HepG2 (cell line): Measurements from ENCODE around the gene IGFN1. TPM values are rescaled to one million over a fixed set of nuclear protein-coding genes. Genes with fewer than 3 reads are reported as not detected.

Source experiments
- AHR ChIP-seq: IDR thresholded peaks from 2 replicates; pipeline ENCODE4 v1.6.1; 2018; ENCODE audit warnings: missing genetic modification reagents, missing compliant biosample characterization
- ARNTL ChIP-seq: sonication (generic); formaldehyde crosslinking; IDR thresholded peaks from 2 replicates; pipeline ENCODE4 v1.4.0; 2020; ENCODE audit warnings: mild to moderate bottlenecking, missing genetic modification reagents
- ATF7 ChIP-seq, 2 experiments: fragments of 450-650 bp in 1 of 2; sonication (generic) in 1 of 2; formaldehyde crosslinking in 1 of 2; IDR thresholded peaks; 2 replicates each; pipeline versions ENCODE4 v1.4.0 to v1.6.1; 2016 to 2020; ENCODE audit warnings: antibody characterized with exemption in 1 of 2, mild to moderate bottlenecking in 1 of 2, missing genetic modification reagents in 1 of 2
- CC2D1A ChIP-seq: sonication (generic); formaldehyde crosslinking; IDR thresholded peaks from 2 replicates; pipeline ENCODE4 v1.8.1; 2023; ENCODE audit warnings: mild to moderate bottlenecking, missing genetic modification reagents
- CEBPB ChIP-seq: IDR thresholded peaks from 2 replicates; pipeline ENCODE4 v1.6.1; 2011; ENCODE audit warnings: low read depth, low read length, improper control_type of control experiment, borderline replicate concordance
- CEBPG ChIP-seq: IDR thresholded peaks from 2 replicates; pipeline ENCODE4 v1.6.1; 2016
- FOXM1 ChIP-seq: sonication (generic); formaldehyde crosslinking; IDR thresholded peaks from 2 replicates; pipeline ENCODE4 v1.5.0; 2020; ENCODE audit warnings: missing genetic modification reagents
- KDM5A ChIP-seq: fragments of 200-600 bp; sonication (generic); IDR thresholded peaks from 2 replicates; pipeline ENCODE4 v1.7.0; 2018; ENCODE audit warnings: antibody characterized with exemption, mild to moderate bottlenecking, low read length, borderline replicate concordance
- MATR3 ChIP-seq: sonication (generic); formaldehyde crosslinking; IDR thresholded peaks from 2 replicates; pipeline ENCODE4 v1.4.0; 2020; ENCODE audit warnings: missing genetic modification reagents
- MTF1 ChIP-seq: sonication (generic); formaldehyde crosslinking; IDR thresholded peaks from 2 replicates; pipeline ENCODE4 v1.5.0; 2020; ENCODE audit warnings: missing genetic modification reagents
- PAF1 ChIP-seq: IDR thresholded peaks from 2 replicates; pipeline ENCODE4 v1.6.1; 2016; ENCODE audit warnings: missing genetic modification reagents, missing compliant biosample characterization
- SMARCC2 ChIP-seq: fragments of 450-650 bp; IDR thresholded peaks from 2 replicates; pipeline ENCODE4 v1.6.1; 2017; ENCODE audit warnings: antibody characterized with exemption, mild to moderate bottlenecking
- TBX2 ChIP-seq: sonication (generic); formaldehyde crosslinking; IDR thresholded peaks from 2 replicates; pipeline ENCODE4 v1.5.0; 2020; ENCODE audit warnings: missing genetic modification reagents, mild to moderate bottlenecking, borderline replicate concordance
- TOPORS ChIP-seq: sonication (generic); formaldehyde crosslinking; IDR thresholded peaks from 2 replicates; pipeline ENCODE4 v1.8.0; 2023; ENCODE audit warnings: mild to moderate bottlenecking, missing genetic modification reagents
- TSC22D2 ChIP-seq: sonication (generic); formaldehyde crosslinking; IDR thresholded peaks from 2 replicates; pipeline ENCODE4 v1.5.1; 2020; ENCODE audit warnings: missing genetic modification reagents, mild to moderate bottlenecking, borderline replicate concordance
- ZNF30 ChIP-seq: sonication (generic); formaldehyde crosslinking; IDR thresholded peaks from 2 replicates; pipeline ENCODE4 v1.5.0; 2020; ENCODE audit warnings: mild to moderate bottlenecking, missing genetic modification reagents
- ZNF501 ChIP-seq: sonication (generic); formaldehyde crosslinking; IDR thresholded peaks from 2 replicates; pipeline ENCODE4 v1.5.1; 2020; ENCODE audit warnings: mild to moderate bottlenecking, moderate library complexity, missing genetic modification reagents
- ZNF703 ChIP-seq: sonication (generic); formaldehyde crosslinking; IDR thresholded peaks from 2 replicates; pipeline ENCODE4 v1.5.1; 2020; ENCODE audit warnings: missing genetic modification reagents, mild to moderate bottlenecking, moderate library complexity, borderline replicate concordance
- ZNF749 ChIP-seq: sonication (generic); formaldehyde crosslinking; IDR thresholded peaks from 2 replicates; pipeline ENCODE4 v1.8.0; 2022; ENCODE audit warnings: mild to moderate bottlenecking, missing genetic modification reagents, moderate library complexity, borderline replicate concordance
- ZNF768 ChIP-seq: sonication (generic); formaldehyde crosslinking; IDR thresholded peaks from 2 replicates; pipeline ENCODE4 v1.4.0; 2020; ENCODE audit warnings: missing genetic modification reagents
- polyA plus RNA-seq, 8 experiments: library from polyadenylated mRNA; depleted of rRNA in 3 of 8; stranded (reverse) in 7 of 8; unstranded in 1 of 8; fragments of >200 nt; fragmentation: Illumina TruSeq in 4 of 8; extraction: Trizol in 4 of 8; gene quantifications; 2 replicates each; pipeline versions ENCODE4 v1.2.1 to v1.2.3, GENCODE V29; 2011 to 2016; ENCODE audit warnings: low read depth in 4 of 8, missing spikeins in 1 of 8, mixed read lengths in 1 of 8; ENCODE audit not compliant: insufficient read depth in 1 of 8
- total RNA-seq, 5 experiments: library from RNA; depleted of rRNA; stranded (reverse); fragments of >200 nt; fragmentation: Illumina TruSeq; extraction: Trizol; gene quantifications; 2 replicates each; pipeline ENCODE4 v1.2.3, GENCODE V29; 2016; ENCODE audit warnings: low read depth in 1 of 5
- TF ChIP-seq, protein P1 (sequence below): sonication (generic); formaldehyde crosslinking; IDR thresholded peaks from 2 replicates; pipeline ENCODE4 v1.5.0; 2020; ENCODE audit warnings: mild to moderate bottlenecking, missing genetic modification reagents
- TF ChIP-seq, protein P2 (sequence below): sonication (generic); formaldehyde crosslinking; IDR thresholded peaks from 2 replicates; pipeline ENCODE4 v1.4.0; 2020; ENCODE audit warnings: missing genetic modification reagents, low read depth, mild to moderate bottlenecking, borderline replicate concordance
- TF ChIP-seq, protein P3 (sequence below): sonication (generic); formaldehyde crosslinking; IDR thresholded peaks from 2 replicates; pipeline ENCODE4 v1.4.0; 2020; ENCODE audit warnings: mild to moderate bottlenecking, missing genetic modification reagents

Gene IGFN1
- total and polyA plus RNA-seq, 2 of the 13 experiments (the other 11 are each of a cell fraction or from before 2014, with no cell fraction given) = 0.04 to 0.05 TPM

DNA sequence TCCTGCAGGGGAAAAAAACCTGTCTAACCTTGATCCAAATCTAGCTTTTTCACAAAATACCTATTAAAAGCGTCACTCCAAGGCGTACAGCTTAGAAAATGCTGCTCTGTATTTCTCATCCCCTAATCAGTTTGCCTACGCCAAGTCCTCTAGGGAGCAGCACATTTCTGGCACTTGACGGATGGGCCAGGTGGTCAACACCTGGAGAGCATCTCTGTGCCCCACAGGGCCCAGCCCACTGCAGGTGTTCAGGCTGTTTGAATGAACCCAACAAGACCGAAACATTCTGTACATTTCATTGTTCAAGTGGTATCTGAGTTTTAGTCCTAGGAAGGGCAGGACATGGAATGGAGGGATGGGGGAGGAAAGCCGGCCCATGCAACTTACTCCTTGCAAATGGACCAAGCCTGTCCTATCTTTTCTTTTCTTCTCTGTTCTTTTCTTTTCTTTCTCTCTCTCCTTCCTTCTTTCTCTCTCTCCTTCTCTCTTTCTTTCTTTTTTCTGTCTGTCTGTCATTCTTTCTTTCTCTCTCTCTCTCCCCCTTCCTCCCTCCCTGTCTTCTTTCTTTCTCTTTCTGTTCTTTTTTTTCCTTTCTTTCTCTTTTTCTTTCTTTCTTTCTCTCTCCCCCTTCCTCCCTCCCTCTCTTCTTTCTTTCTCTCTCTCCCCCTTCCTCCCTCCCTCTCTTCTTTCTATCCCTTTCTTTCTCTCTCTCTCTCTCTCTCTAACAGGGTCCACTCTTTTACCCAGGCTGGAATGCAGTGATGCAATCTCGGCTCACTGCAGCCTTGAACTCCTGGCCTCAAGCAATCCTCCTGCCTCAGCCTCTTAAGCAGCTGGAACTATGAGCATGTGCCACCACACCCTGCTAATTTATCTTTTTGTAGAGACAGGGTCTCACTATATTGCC, 29.1 kb downstream of the IGFN1 start (continued):
- TF ChIP-seq KDM5A = no peak
- no peak for TF ChIP-seq PAF1
- TF ChIP-seq ZNF30 (CRISPR knock-in tag) = no peak
- no peak for TF ChIP-seq ATF7 (IDR thresholded peaks at IDR 0.05)
- TF ChIP-seq ATF7 (CRISPR knock-in tag; IDR thresholded peaks at IDR 0.05) = no peak
- no peak for TF ChIP-seq ZNF501 (CRISPR knock-in tag)
- TF ChIP-seq ZNF703 = no peak
- no peak for TF ChIP-seq FOXM1 (CRISPR knock-in tag)
- TF ChIP-seq SMARCC2 = no peak
- TF ChIP-seq, protein P1, sequence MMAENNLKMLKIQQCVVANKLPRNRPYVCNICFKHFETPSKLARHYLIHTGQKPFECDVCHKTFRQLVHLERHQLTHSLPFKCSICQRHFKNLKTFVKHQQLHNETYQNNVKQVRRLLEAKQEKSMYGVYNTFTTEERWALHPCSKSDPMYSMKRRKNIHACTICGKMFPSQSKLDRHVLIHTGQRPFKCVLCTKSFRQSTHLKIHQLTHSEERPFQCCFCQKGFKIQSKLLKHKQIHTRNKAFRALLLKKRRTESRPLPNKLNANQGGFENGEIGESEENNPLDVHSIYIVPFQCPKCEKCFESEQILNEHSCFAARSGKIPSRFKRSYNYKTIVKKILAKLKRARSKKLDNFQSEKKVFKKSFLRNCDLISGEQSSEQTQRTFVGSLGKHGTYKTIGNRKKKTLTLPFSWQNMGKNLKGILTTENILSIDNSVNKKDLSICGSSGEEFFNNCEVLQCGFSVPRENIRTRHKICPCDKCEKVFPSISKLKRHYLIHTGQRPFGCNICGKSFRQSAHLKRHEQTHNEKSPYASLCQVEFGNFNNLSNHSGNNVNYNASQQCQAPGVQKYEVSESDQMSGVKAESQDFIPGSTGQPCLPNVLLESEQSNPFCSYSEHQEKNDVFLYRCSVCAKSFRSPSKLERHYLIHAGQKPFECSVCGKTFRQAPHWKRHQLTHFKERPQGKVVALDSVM (CRISPR knock-in tag) = peak; percentile 74; the same call in 1 of the 2 replicates
- no peak for TF ChIP-seq CEBPG (CRISPR knock-in tag)
- no peak for TF ChIP-seq TSC22D2 (CRISPR knock-in tag)
- TF ChIP-seq ZNF768 (CRISPR knock-in tag) = no peak
- no peak for TF ChIP-seq TBX2
- 0 out of 2 replicates have a peak, but pooled peaks have one; percentile 14 for TF ChIP-seq CEBPB
- TF ChIP-seq AHR = no peak
- no peak for TF ChIP-seq TOPORS (CRISPR knock-in tag)
- no peak for TF ChIP-seq MTF1 (CRISPR knock-in tag)
- no peak for TF ChIP-seq ARNTL
- no peak for TF ChIP-seq ZNF749 (CRISPR knock-in tag)
- TF ChIP-seq CC2D1A (CRISPR knock-in tag) = no peak
- TF ChIP-seq MATR3 (CRISPR knock-in tag) = no peak
- TF ChIP-seq, protein P2, sequence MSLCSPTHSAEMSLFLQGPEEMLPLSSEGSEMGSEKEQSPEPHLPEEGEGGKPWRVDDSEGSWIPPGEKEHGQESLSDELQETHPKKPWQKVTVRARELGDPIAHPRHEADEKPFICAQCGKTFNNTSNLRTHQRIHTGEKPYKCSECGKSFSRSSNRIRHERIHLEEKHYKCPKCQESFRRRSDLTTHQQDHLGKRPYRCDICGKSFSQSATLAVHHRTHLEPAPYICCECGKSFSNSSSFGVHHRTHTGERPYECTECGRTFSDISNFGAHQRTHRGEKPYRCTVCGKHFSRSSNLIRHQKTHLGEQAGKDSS = no peak
- TF ChIP-seq, protein P3, sequence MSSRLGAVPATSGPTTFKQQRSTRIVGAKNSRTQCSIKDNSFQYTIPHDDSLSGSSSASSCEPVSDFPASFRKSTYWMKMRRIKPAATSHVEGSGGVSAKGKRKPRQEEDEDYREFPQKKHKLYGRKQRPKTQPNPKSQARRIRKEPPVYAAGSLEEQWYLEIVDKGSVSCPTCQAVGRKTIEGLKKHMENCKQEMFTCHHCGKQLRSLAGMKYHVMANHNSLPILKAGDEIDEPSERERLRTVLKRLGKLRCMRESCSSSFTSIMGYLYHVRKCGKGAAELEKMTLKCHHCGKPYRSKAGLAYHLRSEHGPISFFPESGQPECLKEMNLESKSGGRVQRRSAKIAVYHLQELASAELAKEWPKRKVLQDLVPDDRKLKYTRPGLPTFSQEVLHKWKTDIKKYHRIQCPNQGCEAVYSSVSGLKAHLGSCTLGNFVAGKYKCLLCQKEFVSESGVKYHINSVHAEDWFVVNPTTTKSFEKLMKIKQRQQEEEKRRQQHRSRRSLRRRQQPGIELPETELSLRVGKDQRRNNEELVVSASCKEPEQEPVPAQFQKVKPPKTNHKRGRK (CRISPR knock-in tag) = peak; percentile 66; the same call in 1 of the 2 replicates
- TF ChIP-seq, all 625 proteins: peak for 5
